MCF 10A (cell line): Measurements from ENCODE around the gene UNC13C. TPM values are rescaled to one million over a fixed set of nuclear protein-coding genes. Genes with fewer than 3 reads are reported as not detected.
A peak's percentile ranks its signal among the peaks of the same experiment; 100 is the strongest.
"Not testable (repeated sequence)": the region's sequence is repeated elsewhere in the genome, so short reads cannot be mapped to it uniquely, and the experiment has no call there.

Experiments
- Bru-seq: library from RNA; stranded (reverse); fragments of 400-500 nt; gene quantifications from one replicate; lab custom pipeline; 2021; lab: Mats Ljungman, UMichigan
- BruChase-seq, 2 experiments: library from RNA; stranded (reverse); fragments of 400-500 nt; gene quantifications; one replicate each; lab custom pipeline; 2021; lab: Mats Ljungman, UMichigan
- BruUV-seq: library from RNA; stranded (reverse); fragments of 400-500 nt; replicated peaks from 2 replicates; lab custom pipeline; 2021; lab: Mats Ljungman, UMichigan
- CTCF ChIA-PET: fragments of 300-600 bp; sonication (Branson Sonifier 250); formaldehyde crosslinking; extraction: SDS; loops from one replicate; lab custom pipeline; 2021; ENCODE audit warnings: antibody characterized with exemption, inconsistent platforms; lab: Yijun Ruan, JAX
- POLR2A ChIA-PET: fragments of 300-600, 350-650 bp; sonication (Branson Sonifier 250); formaldehyde crosslinking; extraction: SDS; loops from one replicate; lab custom pipeline; 2020; ENCODE audit warnings: antibody characterized with exemption, inconsistent platforms; lab: Yijun Ruan, JAX
- DNase-seq: peaks from one replicate; pipeline ENCODE4 v3.0.0-alpha.2; 2018; ENCODE audit not compliant: unreplicated experiment
- H3K27ac Mint-ChIP-seq: one replicate; pipeline ENCODE4 v1.8.0; 2022; ENCODE audit warnings: mild to moderate bottlenecking, low read depth, mixed read lengths; ENCODE audit not compliant: unreplicated experiment
- H3K27me3 Mint-ChIP-seq: one replicate; pipeline ENCODE4 v1.8.0; 2022; ENCODE audit warnings: mixed read lengths; ENCODE audit not compliant: insufficient read depth, unreplicated experiment
- H3K36me3 Mint-ChIP-seq: one replicate; pipeline ENCODE4 v1.8.0; 2022; ENCODE audit warnings: mild to moderate bottlenecking, moderate library complexity, mixed read lengths; ENCODE audit not compliant: insufficient read depth, unreplicated experiment
- H3K4me1 Mint-ChIP-seq: one replicate; pipeline ENCODE4 v1.8.0; 2022; ENCODE audit warnings: mixed read lengths; ENCODE audit not compliant: insufficient read depth, unreplicated experiment
- H3K4me3 Mint-ChIP-seq: one replicate; pipeline ENCODE4 v1.8.0; 2022; ENCODE audit warnings: mild to moderate bottlenecking, moderate library complexity, mixed read lengths; ENCODE audit not compliant: unreplicated experiment
- H3K9me3 Mint-ChIP-seq: one replicate; pipeline ENCODE4 v1.8.0; 2022; ENCODE audit warnings: mixed read lengths; ENCODE audit not compliant: unreplicated experiment
- CTCF ChIP-seq: fragments of 200-600 bp; IDR thresholded peaks from one replicate; pipeline ENCODE4 v1.8.0; 2022; ENCODE audit warnings: antibody characterized with exemption, mild to moderate bottlenecking; ENCODE audit not compliant: unreplicated experiment
- intact Hi-C: fragments of 100-400 bp; cut with micrococcal nuclease; formaldehyde crosslinking; loops from 2 replicates; pipeline ENCODE4 v1.14.1; 2022
- long read RNA-seq: library from polyadenylated mRNA; stranded (forward); transcript quantifications from one replicate; pipeline ENCODE4 v2.0.0, GENCODE V29; 2022
- total RNA-seq: library from RNA; stranded (reverse); gene quantifications from 2 replicates; pipeline ENCODE4 v1.2.3, GENCODE V29; 2022

The UNC13C gene
- total RNA-seq (not detected in 2 replicates), Bru-seq, nascent RNA (percentile 1 among the genes with signal in this experiment), BruChase-seq, experiment 1, labeled RNA remaining after a 6-hour chase (percentile 0 among the genes with signal in this experiment), BruChase-seq, experiment 2, labeled RNA remaining after a 2-hour chase (percentile 0 among the genes with signal in this experiment)
- long read RNA-seq: 0 reads

- ChIA-PET CTCF (interaction anchor here (0.6 to 0.8 kb wide), 4 partner anchors 14 to 892 kb away, joined by 3 to 5 read pairs (median 4); no protein-coding TSS in a partner anchor), POLR2A (no interaction called here)
- Mint-ChIP-seq H3K4me3 (peak within 1 kb of the TSS; percentile 28), H3K27me3 (peaks cover 81% of the 10 kb centered on the region), H3K27ac (no peak within 1 kb of the TSS), H3K36me3 (no peaks in the 10 kb centered on the region), H3K9me3 (no peaks in the 10 kb centered on the region), H3K4me1 (no peaks in the 10 kb centered on the region)
- no TSS peak for BruUV-seq
- DNase-seq: no peak
- no peak for TF ChIP-seq CTCF
- intact Hi-C loops: no loop called here
These were observed at the start of gene UNC13C for GRCh38 chr15:53978253-53978906. Gene UNC13C (plus strand): TSS chr15:53978441. CDS start chr15:54012904, 34,463 bp downstream.

GRCh38 chr15:53936137-53936536 is 42.1 kb upstream of the UNC13C start:
- DNase-seq: no peak
- ChIA-PET POLR2A (no interaction called here), CTCF (interaction anchor here (0.6 kb wide), 1 partner anchor 456 kb away, joined by 3 read pairs; no protein-coding TSS in a partner anchor)
- Mint-ChIP-seq H3K4me1 (no peaks in the 10 kb centered on the region), H3K27ac (no peak overlapping the region), H3K9me3 (peaks cover 17% of the 10 kb centered on the region), H3K4me3 (no peak overlapping the region), H3K27me3 (no peaks in the 10 kb centered on the region), H3K36me3 (no peaks in the 10 kb centered on the region)
- TF ChIP-seq CTCF: no peak
- intact Hi-C loops: no loop called here
- BruUV-seq: no TSS peak

- H3K36me3 Mint-ChIP-seq, H3K27me3 Mint-ChIP-seq, POLR2A ChIA-PET, H3K27ac Mint-ChIP-seq, H3K4me3 Mint-ChIP-seq, DNase-seq, BruUV-seq, H3K4me1 Mint-ChIP-seq, intact Hi-C loops: not testable (repeated sequence)
- H3K9me3 Mint-ChIP-seq: peaks cover 17% of the 10 kb centered on the region
- CTCF ChIA-PET: interaction anchor here (0.7 to 0.9 kb wide), 2 partner anchors 10 to 16 kb away, joined by 3 read pairs; no protein-coding TSS in a partner anchor
These were observed 40.6 kb upstream of the UNC13C start for GRCh38 chr15:53937632-53938031.

GRCh38 chr15:53950572-53950971 is 27.7 kb upstream of the UNC13C start:
- no peaks in the 10 kb centered on the region for H3K9me3 Mint-ChIP-seq

More at GRCh38 chr15:53950572-53950971, 27.7 kb upstream of the UNC13C start:
- no peaks in the 10 kb centered on the region for H3K4me1 Mint-ChIP-seq
- ChIA-PET CTCF (interaction anchor here (1.5 kb wide), 1 partner anchor 13 kb away, joined by 3 read pairs; no protein-coding TSS in a partner anchor), POLR2A (no interaction called here)
- BruUV-seq: no TSS peak
- intact Hi-C loops: no loop called here
- no peak overlapping the region for H3K4me3 Mint-ChIP-seq
- H3K27ac Mint-ChIP-seq: no peak overlapping the region
- H3K36me3 Mint-ChIP-seq: no peaks in the 10 kb centered on the region
- no peak for DNase-seq
- H3K27me3 Mint-ChIP-seq: peaks cover 34% of the 10 kb centered on the region
- TF ChIP-seq CTCF: no peak
